NCI-H1436 (cell line): ENCODE data around the gene OTP.
A peak's percentile ranks its signal among the peaks of the same experiment; 100 is the strongest.

Experiments used
- DNase-seq: peaks from one replicate; lab custom pipeline; 2025; lab: John Stamatoyannopoulos, UW

OTP gene

GRCh38 chr5:77640589-77641396, 2.3 kb upstream of the OTP start:
- DNase-seq: no peak

DNA sequence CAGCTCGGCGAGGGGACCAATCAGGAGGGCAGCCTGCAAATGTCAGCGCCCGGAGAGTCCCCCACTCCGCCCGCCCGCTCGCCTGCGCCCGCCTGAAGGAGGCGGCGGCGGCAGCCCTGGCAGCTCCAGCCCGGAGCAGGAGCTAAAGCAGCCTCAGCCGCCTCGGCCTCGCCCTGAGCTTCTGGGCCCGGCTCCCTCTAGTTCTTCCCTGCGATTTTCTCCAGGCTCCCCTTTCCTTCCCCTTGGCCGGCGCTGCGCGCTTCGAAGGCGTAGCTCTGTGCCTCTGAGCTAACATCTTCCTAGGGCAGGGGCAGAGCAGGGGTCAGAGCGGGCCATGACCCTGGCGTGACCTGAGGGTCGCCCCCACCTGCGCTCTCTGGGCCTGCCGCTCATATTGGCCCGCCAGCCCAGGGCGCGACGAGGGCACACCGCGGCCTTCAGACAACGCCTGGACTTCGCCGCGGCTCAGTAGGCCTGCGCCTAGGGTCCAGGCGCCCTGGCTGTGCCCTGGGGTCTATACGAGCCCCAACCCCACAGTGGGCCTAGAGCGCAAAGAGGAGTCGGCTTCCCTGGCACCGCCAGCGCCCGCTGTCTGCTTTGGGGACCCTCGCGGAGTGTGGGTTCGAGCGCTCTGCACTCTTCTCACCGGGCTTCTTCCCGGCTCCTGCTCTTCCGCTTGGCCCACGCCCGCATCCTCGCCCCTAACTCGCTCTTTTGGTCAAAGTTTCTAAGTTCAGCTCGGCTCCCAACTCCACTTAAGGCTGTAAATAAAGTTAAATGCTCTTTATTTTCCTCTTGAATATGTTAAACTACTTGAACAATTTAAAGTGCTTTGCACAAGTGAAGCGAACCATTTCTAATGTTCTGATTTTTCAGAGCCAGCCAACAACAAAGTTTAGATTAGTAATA, 504 bp upstream of the OTP start:
- DNase-seq: no peak

GRCh38 chr5:77637170-77637997, 1.1 kb downstream of the OTP start:
- DNase-seq: no peak

DNA sequence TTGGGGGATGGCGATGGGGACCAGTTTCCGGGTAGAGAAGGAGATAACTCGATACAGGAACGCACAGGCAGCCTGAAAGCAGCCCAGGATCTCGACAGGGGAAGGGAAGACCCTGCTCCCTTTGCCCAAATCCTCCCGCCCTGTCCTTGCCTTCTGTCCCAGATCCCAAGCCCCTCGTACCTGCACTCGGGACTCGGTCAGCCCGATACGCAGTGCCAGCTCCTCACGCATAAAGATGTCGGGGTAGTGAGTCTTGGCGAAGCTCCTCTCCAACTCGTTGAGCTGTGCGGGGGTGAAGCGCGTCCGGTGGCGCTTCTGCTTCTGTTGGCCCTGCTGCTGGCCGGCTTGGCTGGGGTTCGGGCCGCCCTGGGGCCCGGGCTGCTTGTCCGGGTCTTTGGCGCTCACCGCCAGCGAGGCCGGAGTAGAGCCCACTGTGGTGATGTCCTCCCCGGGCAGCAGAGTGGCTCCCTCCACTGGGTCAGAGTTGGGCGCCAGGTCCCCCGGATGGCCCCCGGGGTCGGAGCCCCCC, 1.8 kb downstream of the OTP start:
- no peak for DNase-seq

- DNase-seq: no peak
These were observed 2.4 kb downstream of the OTP start for GRCh38 chr5:77635917-77636640.

- no peak for DNase-seq
These were observed 3.2 kb downstream of the OTP start for GRCh38 chr5:77635067-77635916.

GRCh38 chr5:77633709-77634108, 4.8 kb downstream of the OTP start:
- no peak for DNase-seq

DNA sequence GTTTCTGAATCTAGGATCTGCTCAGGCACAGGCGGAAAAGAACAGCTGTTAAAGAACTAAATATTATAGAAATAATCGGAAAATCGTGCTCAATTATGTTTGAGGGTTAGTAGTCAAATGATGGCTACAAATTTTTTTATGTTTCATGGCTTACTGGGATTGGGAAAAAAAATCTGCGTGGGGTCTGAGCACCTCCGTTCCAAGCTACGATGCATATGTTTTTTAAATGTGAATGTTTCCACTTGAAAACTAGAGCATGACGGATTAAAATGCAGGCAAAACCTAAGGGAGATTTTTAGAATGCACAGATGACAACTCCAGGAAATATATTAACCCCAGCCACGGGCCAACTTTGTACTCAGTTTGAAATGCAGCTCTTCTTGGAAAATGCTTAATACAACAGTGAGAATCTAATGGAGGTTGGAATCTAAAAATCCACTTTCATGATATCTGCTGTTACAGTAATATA, 5.3 kb downstream of the OTP start:
- no peak for DNase-seq

DNA sequence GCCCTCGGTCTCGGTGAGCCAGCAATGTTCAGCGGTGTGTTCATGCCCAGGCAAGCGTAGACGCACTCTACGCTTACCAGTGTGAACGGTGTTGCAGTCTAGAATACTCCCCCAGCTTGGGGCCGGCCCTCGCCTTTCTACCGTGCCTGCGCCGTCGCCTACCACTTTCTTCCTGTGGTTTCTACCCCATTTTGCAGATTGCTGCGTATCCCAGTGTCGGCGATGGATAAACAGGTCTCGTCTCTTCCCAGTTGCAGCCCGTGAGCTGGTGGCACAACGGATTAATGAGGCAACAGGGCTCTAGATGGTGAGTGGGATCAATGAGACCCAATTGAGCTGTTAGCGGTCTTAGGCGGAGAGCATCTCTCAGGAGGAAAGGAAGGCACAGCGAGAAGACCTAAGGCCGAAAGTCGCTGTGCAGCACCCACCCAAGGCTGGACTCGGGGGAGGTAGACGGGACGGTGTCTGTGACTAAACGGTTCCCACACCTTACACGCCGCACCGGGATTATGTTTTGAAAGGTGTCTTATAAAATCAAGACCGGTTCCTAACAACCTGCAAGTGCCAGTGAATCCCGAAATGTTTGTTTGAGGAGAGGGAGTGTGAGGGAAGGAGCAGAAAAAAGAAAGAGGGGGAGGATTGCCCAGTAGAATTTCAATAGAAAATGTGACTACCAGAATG, 5.8 kb downstream of the OTP start:
- no peak for DNase-seq

- DNase-seq: peak; percentile 69
These were observed 8.3 kb downstream of the OTP start for GRCh38 chr5:77630114-77630680.

DNA sequence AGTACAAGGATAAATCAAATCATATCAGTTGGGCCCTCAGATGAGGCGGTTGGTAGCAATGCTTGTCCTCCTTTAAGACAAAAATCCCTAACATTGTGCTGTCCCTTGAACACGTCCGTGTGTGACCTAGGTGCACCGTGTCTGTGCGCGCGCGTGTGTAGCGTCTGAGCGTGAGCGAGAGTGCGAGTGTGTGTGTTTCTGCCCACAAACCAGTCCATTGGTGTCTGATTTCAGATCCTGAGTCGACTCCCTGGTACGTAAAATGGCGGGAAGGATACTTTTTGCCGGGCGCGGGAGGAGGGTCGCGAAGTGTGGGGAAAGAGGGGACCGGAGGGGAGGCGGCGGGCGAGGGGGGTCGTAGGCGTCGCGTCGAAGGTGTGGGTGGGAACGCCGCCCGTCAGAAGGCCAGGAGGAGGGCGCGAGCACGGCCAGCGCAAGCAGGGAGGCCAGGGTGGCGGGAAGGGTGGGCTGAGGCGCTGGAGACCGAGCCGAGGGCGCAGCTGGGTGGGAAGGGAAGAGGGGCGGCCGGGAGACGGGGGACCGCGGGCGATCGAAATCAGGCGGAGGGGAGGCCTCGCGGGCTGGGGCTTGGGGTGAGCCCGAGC, 8.9 kb downstream of the OTP start:
- DNase-seq: no peak

- DNase-seq: no peak
These were observed 9.5 kb downstream of the OTP start for GRCh38 chr5:77628840-77629508.

DNA sequence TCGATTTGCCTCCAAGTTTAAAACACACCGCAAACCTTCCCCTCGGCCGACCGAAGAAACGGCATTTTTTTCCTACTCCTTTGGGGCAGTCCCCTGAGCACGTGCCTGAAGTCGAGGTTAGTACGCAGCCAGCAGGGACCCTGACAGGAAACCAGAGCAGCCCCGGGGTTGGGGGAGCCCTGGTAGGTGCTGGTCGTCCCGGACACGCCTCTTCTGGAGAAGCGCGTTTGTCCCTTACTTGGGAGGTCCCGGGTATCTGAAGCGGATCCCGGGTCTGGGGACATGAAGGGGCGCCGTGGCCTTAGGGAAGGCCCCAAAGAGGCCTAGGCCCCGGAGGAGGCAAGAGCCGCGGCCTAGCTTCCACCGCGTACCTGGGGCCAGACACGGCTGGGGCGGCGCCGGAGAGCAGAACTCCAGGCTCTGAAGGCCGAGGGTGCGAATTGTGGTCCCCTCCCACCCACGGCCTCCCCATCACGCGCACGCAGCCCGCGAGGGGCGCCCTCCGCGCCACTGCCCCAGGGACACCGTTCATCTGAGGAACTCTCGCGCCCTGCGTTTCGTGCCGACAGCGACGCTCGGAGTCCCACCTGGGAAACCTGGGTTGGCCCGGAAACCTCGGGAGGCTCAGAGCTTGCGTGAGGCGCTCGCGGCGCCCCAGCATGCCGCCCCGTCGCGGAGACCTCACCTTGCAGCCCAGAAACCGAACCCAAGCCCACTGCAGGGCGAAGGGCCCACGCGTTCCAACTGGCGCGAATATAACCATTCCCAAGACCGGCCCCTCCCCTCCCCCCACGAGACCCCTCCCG, 10.4 kb downstream of the OTP start:
- no peak for DNase-seq

DNA sequence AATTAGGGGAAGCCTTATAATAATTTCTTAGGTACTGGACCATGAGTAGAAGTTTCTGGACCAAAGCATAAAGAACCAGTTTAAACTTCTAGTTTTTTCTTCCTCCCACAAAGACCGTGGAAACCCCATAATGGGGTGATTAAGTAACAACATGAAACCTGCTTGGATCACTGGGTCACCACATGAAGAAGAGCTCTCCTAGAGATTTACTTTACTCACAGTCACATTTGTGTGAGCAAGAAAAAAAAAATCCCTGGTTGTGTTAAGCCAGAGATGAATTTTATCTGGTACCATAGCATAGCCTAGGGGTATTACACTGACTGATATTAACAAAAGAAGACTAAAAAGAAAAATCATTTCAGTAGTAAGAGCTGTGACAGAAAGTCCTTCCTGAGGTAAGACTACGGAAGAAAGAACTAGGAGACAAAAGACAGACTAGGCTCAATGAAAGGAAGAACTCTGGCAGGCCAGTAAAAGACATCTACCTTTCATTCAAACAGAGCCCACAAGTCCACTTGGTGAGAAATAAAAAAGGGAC, 15.2 kb downstream of the OTP start:
- DNase-seq: no peak

- DNase-seq: no peak
These were observed 17.1 kb downstream of the OTP start for GRCh38 chr5:77621440-77621839.

GRCh38 chr5:77620405-77620804, 18.1 kb downstream of the OTP start:
- DNase-seq: peak; percentile 42

- DNase-seq: no peak
These were observed 21.6 kb downstream of the OTP start for GRCh38 chr5:77616920-77617319.
